GM19463 (cell line): ENCODE measurements around the gene CDK18.

ENCODE experiments used
- ATAC-seq: cut with Tn5 transposase; IDR thresholded peaks from one replicate; pipeline ENCODE4 v1.9.1; 2021; ENCODE audit warnings: mild to moderate bottlenecking, moderate library complexity; ENCODE audit not compliant: unreplicated experiment

The CDK18 gene

GRCh38 chr1:205535866-205536758 is 31.6 kb downstream of the CDK18 start:
- ATAC-seq, result no peak

GRCh38 chr1:205536759-205537361 is 32.4 kb downstream of the CDK18 start:
- ATAC-seq, result no peak

- no peak for ATAC-seq
These were observed 33.0 kb downstream of the CDK18 start for GRCh38 chr1:205537386-205538018.

GRCh38 chr1:205538235-205538840 is 33.9 kb downstream of the CDK18 start:
- no peak for ATAC-seq

- no peak for ATAC-seq
These were observed 36.9 kb downstream of the CDK18 start for GRCh38 chr1:205541161-205541886.

- no peak for ATAC-seq
These were observed 37.9 kb downstream of the CDK18 start for GRCh38 chr1:205542367-205542766.

- peak; percentile 41 for ATAC-seq
These were observed 39.2 kb downstream of the CDK18 start for GRCh38 chr1:205543351-205544301.

- no peak for ATAC-seq
These were observed 40.8 kb downstream of the CDK18 start for GRCh38 chr1:205545001-205545919.

GRCh38 chr1:205545991-205546390 is 41.5 kb downstream of the CDK18 start:
- ATAC-seq, result no peak

GRCh38 chr1:205546541-205546940 is 42.1 kb downstream of the CDK18 start:
- no peak for ATAC-seq

GRCh38 chr1:205547936-205548827 is 43.7 kb downstream of the CDK18 start:
- no peak for ATAC-seq

- no peak for ATAC-seq
These were observed 49.8 kb downstream of the CDK18 start for GRCh38 chr1:205554026-205554811.

GRCh38 chr1:205561501-205562203 is 57.2 kb downstream of the CDK18 start:
- no peak for ATAC-seq

- no peak for ATAC-seq
These were observed 59.5 kb downstream of the CDK18 start for GRCh38 chr1:205563927-205564441.

GRCh38 chr1:205565799-205566198 is 61.3 kb downstream of the CDK18 start:
- ATAC-seq, result no peak

GRCh38 chr1:205567716-205568115 is 63.2 kb downstream of the CDK18 start:
- ATAC-seq, result no peak
